Measurements from ENCODE around the gene NUDT14.

DNA sequence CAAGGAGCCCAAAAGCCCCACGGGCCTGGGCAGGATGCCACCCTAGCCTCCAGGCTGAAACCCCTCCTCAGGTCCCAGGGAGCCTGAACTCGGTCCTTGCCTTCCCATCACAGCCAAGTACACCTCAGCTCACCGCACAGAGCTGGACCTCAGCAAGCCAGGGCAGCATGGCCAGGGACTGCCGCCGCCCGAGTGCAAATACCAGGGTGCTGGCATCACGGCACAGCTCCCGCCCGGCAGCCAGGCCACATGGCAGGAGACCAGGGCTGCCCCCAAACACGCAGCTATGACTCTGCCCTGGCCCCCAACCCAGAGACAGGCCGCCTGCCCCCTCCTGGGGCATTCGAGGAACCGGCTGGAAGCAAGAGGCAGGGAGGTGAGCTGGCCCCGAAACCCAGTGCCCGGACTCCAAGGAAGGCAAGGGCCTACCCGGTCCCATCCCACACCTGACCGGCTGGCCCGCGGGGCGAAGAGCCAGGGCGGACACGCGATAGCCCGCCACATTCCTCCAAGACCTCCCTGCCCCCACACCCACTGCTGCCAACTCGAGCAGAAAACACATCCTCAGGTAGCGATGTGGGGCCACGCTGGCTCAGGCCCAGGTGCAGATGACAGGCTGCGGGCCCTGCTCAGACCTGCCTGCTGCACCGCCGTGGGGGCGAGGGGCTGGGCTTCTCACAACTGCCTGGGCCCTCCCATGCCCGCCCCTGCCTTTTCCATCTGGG, 15.2 kb downstream of the NUDT14 start:
- TF ChIP-seq, protein P1, sequence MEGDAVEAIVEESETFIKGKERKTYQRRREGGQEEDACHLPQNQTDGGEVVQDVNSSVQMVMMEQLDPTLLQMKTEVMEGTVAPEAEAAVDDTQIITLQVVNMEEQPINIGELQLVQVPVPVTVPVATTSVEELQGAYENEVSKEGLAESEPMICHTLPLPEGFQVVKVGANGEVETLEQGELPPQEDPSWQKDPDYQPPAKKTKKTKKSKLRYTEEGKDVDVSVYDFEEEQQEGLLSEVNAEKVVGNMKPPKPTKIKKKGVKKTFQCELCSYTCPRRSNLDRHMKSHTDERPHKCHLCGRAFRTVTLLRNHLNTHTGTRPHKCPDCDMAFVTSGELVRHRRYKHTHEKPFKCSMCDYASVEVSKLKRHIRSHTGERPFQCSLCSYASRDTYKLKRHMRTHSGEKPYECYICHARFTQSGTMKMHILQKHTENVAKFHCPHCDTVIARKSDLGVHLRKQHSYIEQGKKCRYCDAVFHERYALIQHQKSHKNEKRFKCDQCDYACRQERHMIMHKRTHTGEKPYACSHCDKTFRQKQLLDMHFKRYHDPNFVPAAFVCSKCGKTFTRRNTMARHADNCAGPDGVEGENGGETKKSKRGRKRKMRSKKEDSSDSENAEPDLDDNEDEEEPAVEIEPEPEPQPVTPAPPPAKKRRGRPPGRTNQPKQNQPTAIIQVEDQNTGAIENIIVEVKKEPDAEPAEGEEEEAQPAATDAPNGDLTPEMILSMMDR (IDR thresholded peaks at IDR 0.05), result no peak
- no peak for TF ChIP-seq POLR2A (IDR thresholded peaks at IDR 0.05)

All from esophagus squamous epithelium (tissue), 4 donors.